Measurements from ENCODE around the gene CDKAL1.

The CDKAL1 gene

DNA sequence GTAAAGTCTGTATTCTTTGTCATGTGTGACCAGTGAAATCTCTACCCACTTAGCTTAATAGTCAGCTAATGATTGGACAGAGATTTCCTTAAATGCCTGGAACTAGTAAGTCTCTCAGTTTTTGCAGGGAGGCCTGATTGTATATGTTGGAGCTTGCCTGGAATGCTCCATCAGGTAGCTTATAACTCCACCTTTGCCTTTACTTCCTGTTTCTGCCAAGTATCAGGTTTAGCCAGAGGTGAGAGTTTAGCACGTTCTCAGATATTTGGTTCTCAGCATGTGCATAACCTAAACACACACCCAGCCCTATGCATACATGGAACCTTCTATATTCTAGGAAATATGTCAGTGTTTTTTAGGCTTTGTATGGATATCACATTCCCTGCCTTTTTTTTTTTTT, 435.3 kb downstream of the CDKAL1 start:
- no peaks in the 10 kb centered on the region for H3K36me3 ChIP-seq (replicated peaks)
- DNase-seq = no peak
- TF ChIP-seq, protein P1, sequence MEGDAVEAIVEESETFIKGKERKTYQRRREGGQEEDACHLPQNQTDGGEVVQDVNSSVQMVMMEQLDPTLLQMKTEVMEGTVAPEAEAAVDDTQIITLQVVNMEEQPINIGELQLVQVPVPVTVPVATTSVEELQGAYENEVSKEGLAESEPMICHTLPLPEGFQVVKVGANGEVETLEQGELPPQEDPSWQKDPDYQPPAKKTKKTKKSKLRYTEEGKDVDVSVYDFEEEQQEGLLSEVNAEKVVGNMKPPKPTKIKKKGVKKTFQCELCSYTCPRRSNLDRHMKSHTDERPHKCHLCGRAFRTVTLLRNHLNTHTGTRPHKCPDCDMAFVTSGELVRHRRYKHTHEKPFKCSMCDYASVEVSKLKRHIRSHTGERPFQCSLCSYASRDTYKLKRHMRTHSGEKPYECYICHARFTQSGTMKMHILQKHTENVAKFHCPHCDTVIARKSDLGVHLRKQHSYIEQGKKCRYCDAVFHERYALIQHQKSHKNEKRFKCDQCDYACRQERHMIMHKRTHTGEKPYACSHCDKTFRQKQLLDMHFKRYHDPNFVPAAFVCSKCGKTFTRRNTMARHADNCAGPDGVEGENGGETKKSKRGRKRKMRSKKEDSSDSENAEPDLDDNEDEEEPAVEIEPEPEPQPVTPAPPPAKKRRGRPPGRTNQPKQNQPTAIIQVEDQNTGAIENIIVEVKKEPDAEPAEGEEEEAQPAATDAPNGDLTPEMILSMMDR (IDR thresholded peaks at IDR 0.05; ENCODE audit: low read depth, low read length, missing control alignments) = no peak
- in situ Hi-C loops (cut with HindIII; ENCODE audit: low pct_ligation_motif_present, low sequenced_read_pairs) = no loop called here
- no peaks in the 10 kb centered on the region for H3K27me3 ChIP-seq (replicated peaks)
- no peak overlapping the region for H3K4me3 ChIP-seq (ENCODE audit: low read depth, low read length)
- H3K27ac ChIP-seq = no peak overlapping the region

DNA sequence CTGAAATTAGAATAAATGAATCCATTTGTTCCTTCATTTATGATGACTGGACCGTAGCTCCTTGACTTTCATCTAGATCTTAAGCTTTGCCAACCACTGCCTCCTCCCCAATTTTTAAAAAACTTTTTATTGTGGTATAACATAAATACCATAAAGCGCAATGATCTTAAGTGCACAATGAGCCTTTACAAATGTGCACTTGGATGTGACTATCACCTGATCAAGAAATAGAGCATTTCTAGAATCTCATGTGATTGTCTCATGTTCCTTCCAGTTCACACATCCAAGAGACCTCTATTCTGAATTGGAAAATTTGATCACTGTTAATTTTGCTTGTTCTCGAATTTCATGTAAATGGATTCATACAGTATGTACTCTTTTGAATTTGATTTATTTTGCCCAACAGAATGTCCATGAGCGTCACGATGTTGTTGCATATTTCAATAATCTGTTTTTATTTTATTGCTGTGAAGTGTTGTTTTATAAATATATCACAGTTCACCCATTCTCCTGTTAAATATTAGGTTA, 442.2 kb downstream of the CDKAL1 start:
- no peak for DNase-seq
- H3K4me3 ChIP-seq (ENCODE audit: low read depth, low read length) = no peak overlapping the region
- TF ChIP-seq, protein P1 (IDR thresholded peaks at IDR 0.05; ENCODE audit: low read depth, low read length, missing control alignments) = no peak
- no peaks in the 10 kb centered on the region for H3K36me3 ChIP-seq (replicated peaks)
- H3K27me3 ChIP-seq (replicated peaks) = no peaks in the 10 kb centered on the region
- no peak overlapping the region for H3K27ac ChIP-seq
- in situ Hi-C loops (cut with HindIII; ENCODE audit: low pct_ligation_motif_present, low sequenced_read_pairs) = no loop called here

DNA sequence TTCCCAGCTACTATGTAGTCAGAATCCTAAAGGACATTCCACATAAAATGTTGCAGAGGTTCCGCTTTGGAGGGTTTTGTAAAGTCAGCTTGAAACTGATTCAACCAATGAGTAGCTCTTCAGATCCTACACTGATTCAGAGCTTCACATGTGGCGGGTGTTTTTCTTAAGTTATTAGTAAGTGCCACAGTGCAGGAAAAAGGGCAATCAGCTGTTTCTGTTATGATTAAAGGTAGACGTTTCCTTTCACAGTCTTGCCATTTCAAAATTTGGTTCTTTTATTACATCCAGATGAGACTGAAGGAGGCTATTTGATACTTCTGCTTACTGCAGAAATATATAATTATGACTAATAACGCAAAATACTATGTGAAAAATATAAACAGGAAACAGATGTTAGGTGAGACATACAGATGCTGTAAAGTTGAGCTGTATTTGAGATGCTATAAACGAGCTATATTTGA, 443.9 kb downstream of the CDKAL1 start:
- in situ Hi-C loops (cut with HindIII; ENCODE audit: low pct_ligation_motif_present, low sequenced_read_pairs) = no loop called here
- H3K36me3 ChIP-seq (replicated peaks) = no peaks in the 10 kb centered on the region
- H3K4me3 ChIP-seq (ENCODE audit: low read depth, low read length) = no peak overlapping the region
- peak; percentile 4 for DNase-seq
- H3K27ac ChIP-seq = no peak overlapping the region
- no peaks in the 10 kb centered on the region for H3K27me3 ChIP-seq (replicated peaks)
- TF ChIP-seq, protein P1 (IDR thresholded peaks at IDR 0.05; ENCODE audit: low read depth, low read length, missing control alignments) = no peak

DNA sequence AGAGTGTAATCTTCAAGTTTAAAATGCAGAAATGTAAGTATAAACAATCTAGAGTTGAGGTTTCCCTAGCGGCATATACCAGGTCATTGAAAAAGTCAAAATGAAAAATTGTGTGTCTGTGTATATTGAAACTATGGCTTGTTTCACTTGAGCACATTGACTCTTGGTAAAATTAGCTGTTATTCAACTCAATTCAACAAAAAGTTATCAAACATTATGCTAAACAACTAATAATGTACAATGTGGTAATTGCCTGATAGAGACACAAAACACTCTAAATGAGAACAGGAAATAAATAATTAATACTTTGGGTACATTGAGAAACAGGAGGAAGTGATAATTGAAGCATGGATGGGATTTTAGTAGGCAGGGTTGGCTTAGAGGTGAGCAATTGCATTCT, 444.8 kb downstream of the CDKAL1 start:
- Histone ChIP-seq H3K36me3 (replicated peaks) (no peaks in the 10 kb centered on the region), H3K4me3 (ENCODE audit: low read depth, low read length) (no peak overlapping the region), H3K27ac (no peak overlapping the region), H3K27me3 (replicated peaks) (no peaks in the 10 kb centered on the region)
- TF ChIP-seq, protein P1 (IDR thresholded peaks at IDR 0.05; ENCODE audit: low read depth, low read length, missing control alignments) = no peak
- no peak for DNase-seq
- in situ Hi-C loops (cut with HindIII; ENCODE audit: low pct_ligation_motif_present, low sequenced_read_pairs) = no loop called here

DNA sequence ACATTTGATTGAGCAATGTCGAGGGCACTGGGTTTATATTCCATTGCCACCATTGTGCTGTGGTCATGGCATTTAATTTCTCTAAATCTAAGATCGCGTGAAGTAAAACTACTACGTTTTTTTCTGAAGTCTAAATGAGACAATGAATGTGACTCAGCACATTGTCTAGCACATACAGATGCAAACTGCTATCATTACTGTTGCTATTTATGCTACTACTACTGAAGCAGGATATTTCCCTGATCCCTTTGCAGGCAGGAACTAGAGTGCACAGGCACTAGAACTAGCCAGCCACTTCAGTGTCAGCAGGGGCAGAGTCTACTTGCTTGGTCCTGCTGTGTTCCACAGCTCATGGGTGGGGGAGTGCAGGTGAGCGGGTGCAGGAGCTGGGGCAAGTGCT, 449.7 kb downstream of the CDKAL1 start:
- H3K27ac ChIP-seq = no peak overlapping the region
- H3K27me3 ChIP-seq (replicated peaks) = no peaks in the 10 kb centered on the region
- no peak for DNase-seq
- in situ Hi-C loops (cut with HindIII; ENCODE audit: low pct_ligation_motif_present, low sequenced_read_pairs) = no loop called here
- no peak overlapping the region for H3K4me3 ChIP-seq (ENCODE audit: low read depth, low read length)
- TF ChIP-seq, protein P1 (IDR thresholded peaks at IDR 0.05; ENCODE audit: low read depth, low read length, missing control alignments) = no peak
- H3K36me3 ChIP-seq (replicated peaks) = no peaks in the 10 kb centered on the region

DNA sequence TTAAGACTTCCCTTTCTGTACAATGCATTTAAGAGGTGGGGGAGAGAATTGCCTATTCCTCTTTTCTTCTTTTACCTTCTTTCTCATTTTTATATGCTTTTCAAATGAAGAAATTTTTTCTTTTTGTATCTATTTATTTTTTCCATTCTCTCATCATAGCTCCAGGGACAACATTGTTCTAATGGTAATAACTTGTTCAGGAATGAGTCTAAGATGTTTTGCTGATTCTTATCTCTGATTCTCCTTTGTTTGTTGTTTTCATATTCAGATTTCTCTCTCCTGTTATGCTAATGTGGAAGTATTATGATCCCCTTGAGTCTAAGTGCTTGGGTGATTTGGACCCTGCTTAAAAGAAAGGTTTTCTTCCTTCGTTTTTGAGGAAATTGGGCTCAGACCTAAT, 451.6 kb downstream of the CDKAL1 start:
- DNase-seq = no peak
- H3K36me3 ChIP-seq (replicated peaks) = no peaks in the 10 kb centered on the region
- TF ChIP-seq, protein P1 (IDR thresholded peaks at IDR 0.05; ENCODE audit: low read depth, low read length, missing control alignments) = no peak
- H3K4me3 ChIP-seq (ENCODE audit: low read depth, low read length) = no peak overlapping the region
- no peak overlapping the region for H3K27ac ChIP-seq
- in situ Hi-C loops (cut with HindIII; ENCODE audit: low pct_ligation_motif_present, low sequenced_read_pairs) = no loop called here
- no peaks in the 10 kb centered on the region for H3K27me3 ChIP-seq (replicated peaks)

All from brain microvascular endothelial cell (primary cell).